HG02763 (cell line): ENCODE measurements around the gene MALAT1.
"Not testable (repeated sequence)": the region's sequence is repeated elsewhere in the genome, so short reads cannot be mapped to it uniquely, and the experiment has no call there.

ENCODE experiments used
- ATAC-seq: cut with Tn5 transposase; IDR thresholded peaks from one replicate; pipeline ENCODE4 v1.9.1; 2021; ENCODE audit warnings: mild to moderate bottlenecking, moderate library complexity; ENCODE audit not compliant: unreplicated experiment

Gene MALAT1

DNA sequence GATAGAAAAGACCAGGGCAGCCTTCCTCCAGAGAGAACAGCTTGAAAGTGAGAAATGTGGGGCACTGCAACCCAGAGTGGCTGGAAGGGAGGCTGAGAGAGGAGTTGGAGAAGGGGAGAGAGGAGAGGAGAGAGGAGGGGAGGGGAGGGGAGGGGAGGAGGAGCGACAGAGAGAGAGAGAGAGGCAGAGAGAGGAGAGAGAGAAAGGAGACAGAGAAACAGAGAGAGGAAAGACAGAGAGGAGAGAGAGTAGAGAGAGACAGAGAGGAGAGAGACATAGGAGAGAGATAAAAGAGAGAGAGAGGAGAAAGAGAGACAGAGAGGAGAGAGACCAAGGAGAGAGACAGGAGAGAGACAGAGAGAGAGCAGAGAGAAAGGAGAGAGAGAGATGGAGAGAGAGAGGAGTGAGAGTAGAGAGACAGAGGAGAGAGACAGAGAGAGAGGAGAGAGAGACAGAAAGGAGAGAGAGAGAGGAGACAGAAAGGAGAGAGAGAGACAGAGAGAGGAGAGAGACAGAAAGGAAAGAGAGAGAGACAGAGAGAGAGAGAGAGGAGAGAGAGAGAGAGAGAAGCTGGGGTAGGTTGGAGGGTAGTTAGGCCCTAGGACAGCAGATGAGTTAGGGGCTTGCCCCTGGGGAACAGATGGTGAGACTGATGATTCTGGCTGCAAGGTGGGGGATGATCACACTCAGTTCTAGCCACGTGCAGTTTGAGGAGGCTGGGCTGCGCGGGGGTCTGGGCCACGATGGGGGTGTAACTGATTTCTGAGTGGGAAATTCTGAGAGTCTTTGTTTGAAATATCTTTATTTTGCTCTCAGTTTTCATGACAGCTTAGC lies 17.5 kb downstream of the MALAT1 start:
- no peak for ATAC-seq

DNA sequence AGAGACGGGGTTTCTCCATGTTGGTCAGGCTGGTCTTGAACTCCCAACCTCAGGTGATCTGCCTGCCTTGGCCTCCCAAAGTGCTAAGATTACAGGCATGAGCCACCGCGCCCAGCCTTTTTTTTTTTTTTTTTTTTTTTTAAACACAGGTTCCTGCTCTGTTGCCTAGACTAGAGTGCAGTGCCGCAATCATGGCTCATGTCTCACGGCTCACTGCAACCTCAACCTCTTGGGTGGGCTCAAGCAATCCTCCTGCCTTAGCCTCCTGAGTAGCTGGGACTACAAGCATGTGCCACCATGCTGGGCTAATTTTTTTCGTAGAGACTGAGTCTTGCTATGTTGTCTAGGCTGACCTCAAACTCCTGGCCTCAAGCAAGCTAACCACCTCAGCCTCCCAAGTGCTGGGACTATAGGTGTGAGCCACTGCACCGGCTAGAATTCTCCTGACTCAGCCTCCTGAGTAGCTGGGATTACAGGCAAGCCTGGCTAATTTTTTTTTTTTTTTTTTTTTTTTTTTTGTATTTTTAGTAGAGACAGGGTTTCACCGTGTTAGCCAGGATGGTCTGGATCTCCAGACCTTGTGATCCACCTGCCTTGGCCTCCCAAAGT lies 20.2 kb downstream of the MALAT1 start:
- not testable (repeated sequence) for ATAC-seq

DNA sequence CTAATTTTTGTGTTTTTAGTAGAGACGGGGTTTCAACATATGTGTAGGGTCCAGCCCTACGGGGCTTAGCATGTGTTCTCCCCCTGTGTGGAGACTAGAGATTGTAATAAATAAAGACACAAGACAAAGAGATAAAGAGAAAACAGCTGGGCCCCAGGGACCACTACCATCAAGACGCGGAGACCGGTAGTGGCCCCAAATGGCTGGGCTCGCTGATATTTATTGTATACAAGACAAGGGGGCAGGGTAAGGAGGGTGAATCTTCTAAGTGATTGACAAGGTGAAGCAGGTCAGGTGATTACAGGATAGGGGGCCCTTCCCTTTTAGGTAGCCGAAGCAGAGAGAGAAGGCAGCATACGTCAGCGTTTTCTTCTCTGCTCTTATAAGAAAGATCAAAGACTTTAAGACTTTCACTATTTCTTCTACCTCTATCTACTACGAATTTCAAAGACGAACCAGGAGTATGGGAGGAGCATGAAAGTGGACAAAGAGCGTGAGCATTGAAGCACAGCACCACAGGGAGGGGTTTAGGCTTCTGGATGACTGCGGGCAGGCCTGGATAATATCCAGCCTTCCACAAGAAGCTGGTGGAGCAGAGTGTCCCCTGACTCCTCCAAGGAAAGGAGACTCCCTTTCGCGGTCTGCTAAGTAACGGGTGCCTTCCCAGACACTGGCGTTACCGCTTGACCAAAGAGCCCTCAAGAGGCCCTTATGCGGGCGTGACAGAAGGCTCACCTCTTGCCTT lies 23.1 kb downstream of the MALAT1 start:
- not testable (repeated sequence) for ATAC-seq

DNA sequence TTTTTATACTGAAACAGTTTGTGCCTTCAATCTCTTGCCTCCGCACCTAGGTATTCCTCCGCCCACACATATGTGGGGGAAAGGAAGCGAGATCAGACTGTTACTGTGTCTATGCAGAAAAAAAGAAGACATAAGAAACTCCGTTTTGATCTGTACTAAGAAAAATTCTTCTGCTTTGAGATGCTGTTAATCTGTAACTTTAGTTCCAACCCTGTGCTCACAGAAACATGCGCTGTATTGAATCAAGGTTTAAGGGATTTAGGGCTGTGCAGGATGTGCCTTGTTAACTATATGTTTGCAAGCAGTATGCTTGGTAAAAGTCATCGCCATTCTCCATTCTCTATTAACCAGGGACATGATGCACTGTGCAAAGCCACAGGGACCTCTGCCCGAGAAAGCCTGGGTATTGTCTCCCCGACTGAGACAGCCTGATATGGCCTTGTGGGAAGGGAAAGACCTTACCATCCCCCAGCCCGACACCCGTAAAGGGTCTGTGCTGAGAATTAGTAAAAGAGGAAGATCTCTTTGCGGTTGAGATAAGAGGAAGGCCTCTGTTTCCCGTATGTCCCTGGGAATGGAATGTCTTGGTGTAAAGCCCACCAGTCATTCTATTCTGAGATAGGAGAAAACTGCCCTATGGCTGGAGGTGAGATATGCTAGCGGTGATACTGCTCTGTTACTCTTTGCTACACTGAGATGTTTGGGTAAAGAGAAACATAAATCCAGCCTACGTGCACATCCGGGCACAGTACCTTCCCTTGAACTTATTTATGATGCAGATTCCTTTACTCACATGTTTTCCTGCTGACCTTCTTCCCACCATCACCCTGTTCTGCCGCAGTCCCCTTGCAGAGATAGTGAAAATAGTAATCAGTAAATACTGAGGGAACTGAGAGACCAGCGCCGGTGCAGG lies 24.1 kb downstream of the MALAT1 start:
- ATAC-seq, result not testable (repeated sequence)

DNA sequence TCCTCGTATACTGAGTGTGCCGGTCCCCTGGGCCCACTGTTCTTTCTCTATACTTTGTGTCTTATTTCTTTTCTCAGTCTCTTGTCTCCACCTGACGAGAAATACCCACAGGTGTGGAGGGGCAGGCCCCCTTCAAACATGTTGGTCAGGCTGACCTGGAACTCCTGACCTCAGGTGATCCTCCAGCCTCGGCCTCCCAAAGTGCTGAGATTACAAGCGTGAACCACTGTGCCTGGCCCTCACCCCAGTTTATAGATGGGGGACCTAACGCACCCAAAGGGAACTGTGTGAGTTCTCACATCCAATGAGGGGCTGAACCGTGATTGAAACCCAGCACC lies 24.8 kb downstream of the MALAT1 start:
- ATAC-seq, result not testable (repeated sequence)

DNA sequence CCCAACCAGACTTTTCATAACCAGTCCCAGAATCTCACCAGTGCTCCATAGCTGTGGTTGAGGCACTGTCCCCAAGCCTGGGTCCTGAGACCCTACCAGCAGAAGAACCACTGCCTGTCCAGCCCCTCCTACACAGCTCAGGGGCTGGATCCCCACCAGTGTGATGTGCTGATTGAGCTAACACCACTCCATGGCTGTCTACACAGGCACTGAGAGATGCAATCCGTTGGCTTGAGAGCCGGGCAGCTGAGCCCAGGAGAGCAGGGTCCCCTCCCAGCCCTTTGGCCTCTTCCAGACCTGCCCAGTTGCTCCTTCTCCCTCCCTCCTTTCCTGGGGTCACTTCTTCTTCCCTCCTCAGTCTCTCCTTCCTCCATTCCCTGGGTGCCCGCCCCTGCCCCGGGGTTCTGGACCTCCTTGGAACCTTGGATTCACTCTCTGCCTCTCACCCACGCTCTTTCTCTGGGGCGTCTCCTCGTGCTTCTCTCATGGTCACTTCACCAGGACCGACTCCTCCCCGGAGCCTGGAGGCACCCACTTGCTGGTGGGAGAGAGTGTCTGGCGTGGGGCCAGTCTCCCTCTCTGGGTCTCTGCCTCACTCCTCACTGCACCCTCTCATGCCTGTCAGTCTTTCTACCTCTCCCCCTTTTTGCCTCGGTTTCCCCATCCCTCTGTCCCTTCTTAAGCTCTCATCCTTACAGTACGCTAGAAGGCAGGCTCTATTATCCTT lies 25.3 kb downstream of the MALAT1 start:
- no peak for ATAC-seq

DNA sequence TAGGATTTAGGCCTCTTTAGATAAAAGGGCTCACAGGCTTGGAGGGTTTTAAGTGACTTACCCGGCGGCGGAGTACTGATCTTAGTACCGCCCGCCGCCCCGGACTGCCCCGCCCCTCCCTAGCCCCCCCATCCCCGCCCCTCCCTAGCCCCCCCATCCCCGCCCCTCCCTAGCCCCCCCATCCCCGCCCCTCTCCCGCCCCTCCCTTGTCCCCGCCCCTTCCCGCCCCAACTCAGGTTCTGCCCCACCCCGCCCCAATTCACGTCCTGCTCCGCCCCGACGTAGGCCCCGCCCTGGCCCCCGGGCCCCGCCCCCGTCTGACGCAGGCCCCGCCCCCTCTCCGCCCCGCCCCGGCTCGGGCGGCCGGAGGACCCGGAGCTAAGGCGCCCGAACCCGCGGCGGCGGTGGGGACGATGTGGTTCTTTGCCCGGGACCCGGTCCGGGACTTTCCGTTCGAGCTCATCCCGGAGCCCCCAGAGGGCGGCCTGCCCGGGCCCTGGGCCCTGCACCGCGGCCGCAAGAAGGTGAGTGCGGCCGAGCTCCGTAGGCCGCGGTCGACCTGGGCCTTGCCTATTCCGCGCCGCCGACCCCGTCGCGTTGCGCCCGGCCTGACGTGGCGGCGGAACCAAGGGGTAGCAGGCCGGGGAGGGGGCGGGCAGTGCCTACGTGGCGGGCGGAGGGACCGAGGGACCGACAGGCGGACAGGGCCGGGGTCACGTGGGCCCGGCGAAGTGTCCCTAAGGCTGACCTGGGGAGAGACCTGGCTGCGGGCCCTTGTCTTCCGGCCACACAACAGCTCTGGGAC lies 26.1 kb downstream of the MALAT1 start, which contains the start of gene SCYL1:
Gene SCYL1 (plus strand): TSS at position 343 of the 805 bp plus-strand sequence. CDS start 71 bp downstream, at position 414.
- peak; percentile 69 for ATAC-seq

DNA sequence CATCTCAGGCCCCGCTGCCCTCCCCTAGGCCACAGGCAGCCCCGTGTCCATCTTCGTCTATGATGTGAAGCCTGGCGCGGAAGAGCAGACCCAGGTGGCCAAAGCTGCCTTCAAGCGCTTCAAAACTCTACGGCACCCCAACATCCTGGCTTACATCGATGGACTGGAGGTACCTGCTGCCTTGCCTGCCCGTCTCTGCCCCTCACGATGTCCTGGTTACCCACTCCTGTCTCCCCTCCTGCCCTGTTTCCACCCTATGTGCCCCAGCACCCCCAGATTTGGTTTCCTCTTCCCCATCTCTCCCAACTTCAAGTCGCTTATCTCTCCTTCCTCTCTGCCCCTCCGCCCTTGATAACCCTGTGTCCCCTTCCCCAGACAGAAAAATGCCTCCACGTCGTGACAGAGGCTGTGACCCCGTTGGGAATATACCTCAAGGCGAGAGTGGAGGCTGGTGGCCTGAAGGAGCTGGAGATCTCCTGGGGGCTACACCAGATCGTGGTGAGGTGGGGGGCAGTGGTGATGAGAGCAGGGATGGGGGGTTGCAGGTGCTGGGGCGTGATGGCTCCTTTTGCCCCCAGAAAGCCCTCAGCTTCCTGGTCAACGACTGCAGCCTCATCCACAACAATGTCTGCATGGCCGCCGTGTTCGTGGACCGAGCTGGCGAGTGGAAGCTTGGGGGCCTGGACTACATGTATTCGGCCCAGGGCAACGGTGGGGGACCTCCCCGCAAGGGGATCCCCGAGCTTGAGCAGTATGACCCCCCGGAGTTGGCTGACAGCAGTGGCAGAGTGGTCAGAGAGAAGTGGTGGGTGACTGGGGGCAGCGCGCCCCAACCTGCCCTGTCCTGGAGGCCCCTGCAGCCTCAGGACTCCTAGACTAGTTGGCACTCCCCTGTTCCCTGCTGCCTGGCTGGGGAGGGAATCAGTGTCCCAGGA lies 27.0 kb downstream of the MALAT1 start:
- ATAC-seq, result no peak

DNA sequence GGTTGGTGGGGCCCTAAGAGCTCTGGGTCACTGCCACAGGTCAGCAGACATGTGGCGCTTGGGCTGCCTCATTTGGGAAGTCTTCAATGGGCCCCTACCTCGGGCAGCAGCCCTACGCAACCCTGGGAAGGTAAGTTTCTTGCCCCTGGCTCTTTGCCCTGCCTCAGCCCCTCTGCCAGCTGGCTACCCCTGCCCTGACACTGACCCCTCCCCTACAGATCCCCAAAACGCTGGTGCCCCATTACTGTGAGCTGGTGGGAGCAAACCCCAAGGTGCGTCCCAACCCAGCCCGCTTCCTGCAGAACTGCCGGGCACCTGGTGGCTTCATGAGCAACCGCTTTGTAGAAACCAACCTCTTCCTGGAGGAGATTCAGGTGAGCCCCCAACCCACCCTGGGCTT lies 27.9 kb downstream of the MALAT1 start:
- no peak for ATAC-seq

DNA sequence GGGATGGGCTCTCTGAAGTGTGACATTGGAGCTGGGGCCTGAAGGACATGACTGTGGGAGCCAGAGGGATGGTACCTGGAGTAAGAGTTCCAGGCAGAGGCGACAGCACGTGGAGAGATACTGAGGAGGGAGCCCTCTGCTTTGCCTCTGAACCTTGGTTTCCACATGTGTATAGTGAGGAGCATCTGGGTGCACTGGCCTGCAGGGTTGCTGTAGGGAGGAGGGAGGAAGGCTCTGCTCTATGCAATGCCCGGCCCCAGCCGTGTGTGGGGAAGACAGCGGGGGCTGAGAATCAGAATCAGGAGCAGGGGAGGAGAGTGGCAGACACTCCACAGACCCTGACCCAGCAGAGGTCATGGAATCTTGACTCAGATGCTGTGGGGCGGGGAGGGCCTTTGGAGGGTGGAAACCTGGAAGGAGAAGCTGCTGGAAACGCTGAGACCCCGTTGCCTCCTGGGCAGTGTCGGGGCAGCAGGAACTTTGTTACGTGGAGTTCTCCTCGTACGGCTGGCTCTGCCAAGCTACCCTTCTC lies 30.0 kb downstream of the MALAT1 start:
- no peak for ATAC-seq

DNA sequence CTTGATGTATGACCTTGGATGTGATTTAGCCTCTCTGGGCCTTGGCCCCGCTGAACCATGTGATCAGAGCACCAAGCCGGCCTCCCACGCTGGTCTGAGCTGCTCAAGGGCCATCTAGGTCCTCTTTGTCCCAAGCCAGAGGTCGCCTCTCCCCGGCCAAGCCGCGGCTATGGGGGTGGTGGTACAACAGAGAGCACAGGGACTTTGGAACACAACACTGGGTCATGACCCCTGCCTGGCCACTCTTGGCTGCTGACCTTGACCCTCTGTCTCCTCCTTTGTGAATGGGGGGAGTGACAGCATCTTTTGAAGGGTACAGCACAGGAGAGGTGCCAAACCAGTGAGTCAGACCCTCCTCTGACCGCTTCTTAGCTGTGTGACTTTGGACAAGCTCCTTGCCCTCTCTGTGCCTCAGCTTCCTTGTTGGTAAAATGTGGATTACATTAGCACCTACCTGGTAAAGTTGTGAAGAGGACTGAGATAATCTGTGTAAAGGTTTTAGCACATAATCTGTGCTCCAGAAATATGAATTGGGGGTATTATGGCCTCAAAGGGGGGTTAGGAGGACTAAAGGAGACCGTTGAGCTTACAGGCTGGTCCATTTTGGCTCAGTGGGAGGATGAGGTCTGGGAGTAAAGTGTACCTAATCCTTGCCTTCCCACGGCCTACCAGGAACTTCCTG lies 30.8 kb downstream of the MALAT1 start:
- ATAC-seq, result no peak

DNA sequence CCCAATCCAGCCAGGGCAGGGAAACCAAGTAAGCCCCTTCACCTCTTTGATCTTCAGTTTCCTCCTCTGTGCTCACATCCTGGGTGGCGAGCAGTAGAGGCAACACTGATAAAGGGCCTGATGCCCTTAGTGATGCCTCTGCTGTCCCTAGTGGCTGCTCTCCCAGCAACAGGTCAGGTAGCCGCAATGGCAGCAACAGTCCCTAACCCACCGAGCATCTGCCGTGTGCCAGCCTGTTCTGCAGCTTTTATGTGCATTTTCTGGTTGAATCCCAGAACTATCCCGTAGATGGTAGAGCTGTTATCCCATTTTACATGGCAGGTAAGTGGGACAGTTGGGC lies 31.3 kb downstream of the MALAT1 start:
- ATAC-seq, result no peak

DNA sequence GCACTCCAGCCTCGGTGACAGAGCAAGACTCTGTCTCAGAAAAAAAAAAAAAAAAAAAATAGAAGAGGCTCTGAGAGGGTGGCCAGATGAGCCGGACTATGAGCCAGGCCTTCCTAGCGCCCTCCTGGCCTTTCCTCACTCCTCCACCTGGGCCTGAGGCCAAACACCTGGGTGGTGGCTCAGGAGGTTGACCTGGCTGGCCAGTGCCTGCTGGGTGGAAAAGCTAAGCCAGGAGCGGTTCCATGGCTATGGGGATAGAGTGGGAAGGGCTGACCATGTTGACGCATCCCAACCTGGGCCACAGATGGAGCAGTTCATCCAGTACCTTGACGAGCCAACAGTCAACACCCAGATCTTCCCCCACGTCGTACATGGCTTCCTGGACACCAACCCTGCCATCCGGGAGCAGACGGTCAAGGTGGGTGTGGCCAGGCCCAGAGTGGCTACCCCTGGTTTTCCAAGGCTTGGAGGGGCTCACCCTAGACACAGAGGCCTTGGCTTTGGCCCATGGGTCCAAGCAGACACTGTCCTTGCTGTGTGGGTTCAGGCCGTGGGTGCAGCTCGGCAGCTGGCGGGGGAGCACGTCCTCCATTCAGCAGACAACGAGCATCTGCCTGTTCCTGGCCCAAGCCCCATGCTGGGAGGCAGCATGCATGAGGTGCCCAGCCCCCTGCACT lies 33.7 kb downstream of the MALAT1 start:
- no peak for ATAC-seq

DNA sequence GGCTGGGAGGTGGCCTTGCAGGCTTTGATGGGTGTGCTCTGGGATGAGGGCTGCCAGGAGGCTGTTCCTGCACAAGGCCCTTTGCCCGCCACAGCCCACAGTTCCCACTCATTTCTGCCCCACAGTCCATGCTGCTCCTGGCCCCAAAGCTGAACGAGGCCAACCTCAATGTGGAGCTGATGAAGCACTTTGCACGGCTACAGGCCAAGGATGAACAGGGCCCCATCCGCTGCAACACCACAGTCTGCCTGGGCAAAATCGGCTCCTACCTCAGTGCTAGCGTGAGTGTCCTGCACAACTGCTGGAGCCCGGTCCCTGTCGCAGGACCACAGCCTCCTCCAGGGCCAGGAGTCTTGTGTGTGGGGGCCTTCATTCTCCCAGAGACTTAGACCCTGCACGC lies 36.3 kb downstream of the MALAT1 start:
- ATAC-seq, result no peak

DNA sequence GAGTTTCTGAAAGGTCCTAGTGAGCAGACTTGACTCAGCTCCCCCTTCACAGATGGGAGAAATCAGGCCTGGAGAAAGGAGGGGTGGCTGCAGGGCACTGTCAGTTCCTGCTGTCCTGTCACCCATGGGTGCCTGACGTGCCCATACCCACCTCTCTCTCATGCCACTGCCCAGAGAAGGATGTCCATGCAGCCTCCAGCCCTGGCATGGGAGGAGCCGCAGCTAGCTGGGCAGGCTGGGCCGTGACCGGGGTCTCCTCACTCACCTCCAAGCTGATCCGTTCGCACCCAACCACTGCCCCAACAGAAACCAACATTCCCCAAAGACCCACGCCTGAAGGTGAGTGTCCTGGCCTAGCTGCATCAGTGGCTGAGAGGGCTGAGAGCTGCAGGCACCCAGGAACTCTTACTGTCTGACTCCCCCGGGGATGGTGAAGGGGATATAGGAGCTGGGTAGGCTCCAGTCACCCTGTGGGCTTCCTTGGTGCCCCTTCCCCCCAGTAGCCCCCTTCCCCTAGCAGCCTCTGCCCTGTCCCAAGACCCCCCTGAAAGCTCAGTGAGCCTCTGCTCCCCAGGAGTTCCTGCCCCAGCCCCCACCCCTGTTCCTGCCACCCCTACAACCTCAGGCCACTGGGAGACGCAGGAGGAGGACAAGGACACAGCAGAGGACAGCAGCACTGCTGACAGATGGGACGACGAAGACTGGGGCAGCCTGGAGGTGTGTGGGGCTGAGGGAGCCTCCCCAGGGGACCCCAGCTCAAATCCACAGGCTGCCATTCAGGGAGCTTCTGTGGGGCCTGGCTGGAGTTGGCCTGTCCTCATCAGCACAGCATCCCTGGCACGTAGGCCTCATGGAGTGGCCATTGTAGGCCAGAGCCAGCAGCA lies 37.8 kb downstream of the MALAT1 start:
- no peak for ATAC-seq

DNA sequence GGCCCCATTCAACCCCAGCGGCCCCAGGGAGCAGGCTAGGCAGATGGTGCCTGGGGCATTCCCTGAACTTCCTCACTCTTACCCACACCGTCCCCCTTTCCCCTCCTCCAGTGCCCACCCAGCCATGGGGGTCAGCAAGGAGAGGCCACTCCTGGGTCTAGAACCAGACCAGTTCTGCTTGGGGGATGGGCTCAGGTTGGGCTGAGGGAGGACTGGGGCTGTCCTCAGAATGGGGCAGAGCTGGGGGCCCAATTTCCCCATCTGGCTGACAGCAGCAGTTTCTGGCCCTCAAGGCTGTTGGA lies 38.4 kb downstream of the MALAT1 start:
- no peak for ATAC-seq
